Heart left ventricle (tissue), 13 donors: ENCODE data around the gene NUMA1.

Experiments used
- POLR2A ChIP-seq, 2 donors: fragments of 450-650 bp; IDR thresholded peaks; one replicate each; pipeline ENCODE4 v1.6.1; 2017; ENCODE audit warnings: antibody characterized with exemption in 2 of 2, mild to moderate bottlenecking in 2 of 2, moderate library complexity in 2 of 2
- TF ChIP-seq, protein P1 (sequence below), 12 donors: fragments of 200-600 bp; sonication (generic) in 4 of 12; IDR thresholded peaks; one replicate each; pipeline versions ENCODE4 v1.5.0 to v1.8.0; 2018 to 2022; ENCODE audit warnings: antibody characterized with exemption in 12 of 12, mild to moderate bottlenecking in 5 of 12
- donor health status: ischemic (EF 13 %, LVEDD 7.1; RV severe dilation, severe dysfunction).
- donor health status: DM: no; HTN: yes; CAD: no.
- donor health status: DM: no; HTN: no; CAD: no.
- donor health status: ischemic (EF 25% LVEDD 6.9; RV normal size, moderate dysfunction).
- donor health status: ischemic (EF 25% LVEDD 5.7; RV mildly dilated, moderate dysfunction).
- donor health status: ischemic (EF 35%, LVEDD 5.7; RV mildly dilated, moderate dysfunction).
- donor health status: nonischemic (EF 11% LVEDD 7.7; RV severe dilation, severe dysfunction).
- donor health status: DM: yes; HTN: yes; CAD: no.
- donor health status: PGD.
- donor health status: ischemic (EF 29% LVEDD 5.4; RV normal size, mild dysfunction).
- donor health status: nonischemic (EF 23%, LVEDD 6.1; RV moderate dilation, normal function).

DNA sequence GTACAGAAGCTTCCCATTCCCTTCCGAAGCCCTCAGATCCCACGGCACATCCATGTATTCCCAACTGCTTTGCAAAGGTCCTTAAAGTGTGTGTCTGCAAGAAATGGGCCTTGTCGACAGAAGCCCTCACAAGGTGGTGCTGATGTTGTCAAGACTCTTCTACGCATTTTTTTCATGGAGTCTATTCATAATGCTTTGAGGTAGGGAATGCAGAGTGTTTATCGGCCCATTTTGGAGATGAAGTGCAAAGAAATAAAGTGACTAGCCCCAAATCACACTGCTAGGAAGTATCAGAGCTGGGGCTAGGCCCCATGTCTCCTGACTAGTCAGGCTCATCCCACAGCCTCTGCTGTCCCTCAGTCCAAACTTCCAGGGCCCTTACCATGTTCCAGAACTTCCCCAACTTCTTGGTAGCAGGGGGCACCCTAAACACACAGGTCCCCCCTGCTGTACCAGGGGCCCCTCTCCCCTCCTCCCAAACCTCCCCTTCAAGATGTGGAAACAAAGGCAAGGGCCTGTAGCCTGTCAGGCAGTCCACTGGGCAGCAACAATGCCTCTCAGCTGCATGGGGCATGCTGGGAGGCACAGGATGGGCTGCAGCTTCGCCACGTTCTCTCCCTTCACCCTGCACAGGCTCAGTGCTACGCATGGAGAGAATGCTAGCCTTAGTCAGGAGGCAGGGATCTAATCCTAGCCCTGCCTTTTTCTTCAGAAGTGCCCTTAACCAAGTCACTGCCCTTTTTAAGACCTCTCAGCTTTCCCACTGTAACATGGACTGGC is 73.8 kb downstream of the NUMA1 start:
- TF ChIP-seq, protein P1, sequence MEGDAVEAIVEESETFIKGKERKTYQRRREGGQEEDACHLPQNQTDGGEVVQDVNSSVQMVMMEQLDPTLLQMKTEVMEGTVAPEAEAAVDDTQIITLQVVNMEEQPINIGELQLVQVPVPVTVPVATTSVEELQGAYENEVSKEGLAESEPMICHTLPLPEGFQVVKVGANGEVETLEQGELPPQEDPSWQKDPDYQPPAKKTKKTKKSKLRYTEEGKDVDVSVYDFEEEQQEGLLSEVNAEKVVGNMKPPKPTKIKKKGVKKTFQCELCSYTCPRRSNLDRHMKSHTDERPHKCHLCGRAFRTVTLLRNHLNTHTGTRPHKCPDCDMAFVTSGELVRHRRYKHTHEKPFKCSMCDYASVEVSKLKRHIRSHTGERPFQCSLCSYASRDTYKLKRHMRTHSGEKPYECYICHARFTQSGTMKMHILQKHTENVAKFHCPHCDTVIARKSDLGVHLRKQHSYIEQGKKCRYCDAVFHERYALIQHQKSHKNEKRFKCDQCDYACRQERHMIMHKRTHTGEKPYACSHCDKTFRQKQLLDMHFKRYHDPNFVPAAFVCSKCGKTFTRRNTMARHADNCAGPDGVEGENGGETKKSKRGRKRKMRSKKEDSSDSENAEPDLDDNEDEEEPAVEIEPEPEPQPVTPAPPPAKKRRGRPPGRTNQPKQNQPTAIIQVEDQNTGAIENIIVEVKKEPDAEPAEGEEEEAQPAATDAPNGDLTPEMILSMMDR (IDR thresholded peaks at IDR 0.05), result no peak
- no peak for TF ChIP-seq POLR2A (IDR thresholded peaks at IDR 0.05)
